A549 (cell line): ENCODE results near the gene CD151. TPM values are rescaled to one million over a fixed set of nuclear protein-coding genes. Genes with fewer than 3 reads are reported as not detected.

Experiments used
- ATAC-seq, 2 experiments: fragments of 200-7000 bp in 1 of 2; fragments of >200 bp in 1 of 2; cut with Nextera tagmentation in 1 of 2; cut with Tn5 transposase in 1 of 2; 3 replicates each; pipeline versions ENCODE4 v1.8.0 to v1.9.1; 2018 to 2020; ENCODE audit warnings: mild to moderate bottlenecking in 1 of 2, moderate library complexity in 1 of 2
- CTCF ChIA-PET: fragments of 300-600 bp; sonication (Branson Sonifier 250); formaldehyde crosslinking; extraction: SDS; loops from one replicate; lab custom pipeline; 2021; ENCODE audit warnings: antibody characterized with exemption, inconsistent platforms; lab: Yijun Ruan, JAX
- POLR2A ChIA-PET: fragments of 350-600 bp; formaldehyde crosslinking; extraction: SDS; loops from one replicate; lab custom pipeline; 2021; ENCODE audit warnings: antibody characterized with exemption, inconsistent platforms; lab: Yijun Ruan, JAX
- DNase-seq, 2 experiments: peaks; one replicate each; pipeline versions ENCODE4 v3.0.0 to v3.0.0-alpha.2; 2011 to 2016; ENCODE audit warnings: low read depth in 1 of 2, low spot score in 1 of 2
- FAIRE-seq: peaks from 2 replicates; lab custom pipeline; 2011; peaks lifted over from hg19 to GRCh38; lab: Jason Lieb, UNC
- H3K27ac ChIP-seq, 2 experiments: fragments of >200 bp; sonication (Bioruptor Twin); formaldehyde crosslinking; 3 replicates each; pipeline ENCODE4 v1.5.1; 2016 to 2017
- H3K4me1 ChIP-seq: fragments of >200 bp; sonication (Bioruptor Twin); formaldehyde crosslinking; 3 replicates; pipeline ENCODE4 v1.6.1; 2016
- H3K4me2 ChIP-seq: fragments of >200 bp; sonication (Bioruptor Twin); formaldehyde crosslinking; 3 replicates; pipeline ENCODE4 v1.6.1; 2016
- H3K4me3 ChIP-seq: fragments of >200 bp; sonication (Bioruptor Twin); formaldehyde crosslinking; 3 replicates; pipeline ENCODE4 v1.5.1; 2016
- H3K9me3 ChIP-seq: fragments of >200 bp; sonication (Bioruptor Twin); formaldehyde crosslinking; 3 replicates; pipeline ENCODE4 v1.6.1; 2016
- BHLHE40 ChIP-seq: IDR thresholded peaks from 2 replicates; pipeline ENCODE4 v1.6.1; 2012; ENCODE audit warnings: low read depth, low read length, inconsistent platforms
- CBX8 ChIP-seq: fragments of 200-600 bp; sonication (generic); IDR thresholded peaks from 2 replicates; pipeline ENCODE4 v1.6.1; 2016
- CEBPB ChIP-seq, 2 experiments: fragments of >200 bp in 1 of 2; sonication (Bioruptor Twin) in 1 of 2; formaldehyde crosslinking in 1 of 2; IDR thresholded peaks; 2 replicates each; pipeline ENCODE4 v1.6.1; 2012 to 2016
- EHF ChIP-seq: fragments of 250-450 bp; sonication (Bioruptor Pico); IDR thresholded peaks from 2 replicates; pipeline ENCODE4 v1.5.0; 2020; ENCODE audit warnings: mild to moderate bottlenecking
- EP300 ChIP-seq, 2 experiments: fragments of >200 bp; sonication (Bioruptor Twin); formaldehyde crosslinking; IDR thresholded peaks; 2 replicates in 1 of 2; 3 replicates in 1 of 2; pipeline ENCODE4 v1.6.1; 2016 to 2017
- ESRRA ChIP-seq: fragments of 150-350 bp; IDR thresholded peaks from 2 replicates; pipeline ENCODE4 v1.6.1; 2014; ENCODE audit warnings: mild to moderate bottlenecking, low read length, borderline replicate concordance
- HOXB13 ChIP-seq: fragments of 250-450 bp; sonication (Bioruptor Pico); IDR thresholded peaks from 2 replicates; pipeline ENCODE4 v1.5.0; 2020; ENCODE audit warnings: low read depth, mild to moderate bottlenecking, moderate library complexity
- HOXB5 ChIP-seq: fragments of 250-450 bp; sonication (Bioruptor Pico); IDR thresholded peaks from 2 replicates; pipeline ENCODE4 v1.5.0; 2020; ENCODE audit warnings: mild to moderate bottlenecking, moderate library complexity
- MYC ChIP-seq: IDR thresholded peaks from 2 replicates; pipeline ENCODE4 v1.6.1; 2012; ENCODE audit warnings: mild to moderate bottlenecking, inconsistent platforms, low read length, improper control_type of control experiment, borderline replicate concordance
- POLR2A ChIP-seq: IDR thresholded peaks from 2 replicates; pipeline ENCODE4 v1.6.1; 2012; ENCODE audit warnings: mild to moderate bottlenecking, low read length
- RARB ChIP-seq: fragments of 250-450 bp; sonication (Bioruptor Pico); IDR thresholded peaks from 2 replicates; pipeline ENCODE4 v1.8.0; 2021; ENCODE audit warnings: mild to moderate bottlenecking, moderate library complexity
- RFX5 ChIP-seq: fragments of 450-650 bp; IDR thresholded peaks from 2 replicates; pipeline ENCODE4 v1.7.1; 2014; ENCODE audit warnings: antibody characterized with exemption, mild to moderate bottlenecking, moderate library complexity
- RNF2 ChIP-seq: fragments of 200-600 bp; sonication (generic); IDR thresholded peaks from 2 replicates; pipeline ENCODE4 v1.6.1; 2016; ENCODE audit warnings: low read depth, mild to moderate bottlenecking, antibody characterized with exemption, moderate library complexity, borderline replicate concordance
- TFCP2L1 ChIP-seq: fragments of 250-450 bp; sonication (Bioruptor Pico); IDR thresholded peaks from 2 replicates; pipeline ENCODE4 v1.5.0; 2021; ENCODE audit warnings: mild to moderate bottlenecking
- ZFP36 ChIP-seq: fragments of 450-650 bp; IDR thresholded peaks from 2 replicates; pipeline ENCODE4 v1.6.1; 2014; ENCODE audit warnings: borderline replicate concordance; ENCODE audit not compliant: partially characterized antibody
- ZNF302 ChIP-seq: fragments of 250-450 bp; sonication (Bioruptor Pico); IDR thresholded peaks from 2 replicates; pipeline ENCODE4 v1.9.0; 2021; ENCODE audit warnings: inconsistent platforms, mild to moderate bottlenecking, moderate library complexity
- WGBS: methylation state at CpG from one replicate; pipeline ENCODE4 v1.1.6; 2017; ENCODE audit errors: missing lambda C conversion rate; 5-methylcytosine and 5-hydroxymethylcytosine counted together
- polyA plus RNA-seq, 4 experiments: library from polyadenylated mRNA; depleted of rRNA in 3 of 4; stranded (reverse); fragments of >200 nt; fragmentation: RNase III in 1 of 4; extraction: RNeasy Plus Mini Kit Qiagen cat#74134 plus additional on column Dnase treatment in 1 of 4; gene quantifications; 2 replicates in 3 of 4; 3 replicates in 1 of 4; pipeline ENCODE4 v1.2.3, GENCODE V29; 2011 to 2017
- TF ChIP-seq, protein P1 (sequence below): fragments of 450-650 bp; IDR thresholded peaks from 2 replicates; pipeline ENCODE4 v1.6.1; 2014; ENCODE audit warnings: antibody characterized with exemption
- TF ChIP-seq, protein P2 (sequence below): fragments of >200 bp; sonication (Bioruptor Twin); formaldehyde crosslinking; IDR thresholded peaks from 3 replicates; pipeline ENCODE4 v1.6.1; 2016
- TF ChIP-seq, protein P3 (sequence below): IDR thresholded peaks from 2 replicates; pipeline ENCODE4 v1.6.1; 2012
- TF ChIP-seq, protein P4 (sequence below): IDR thresholded peaks from 2 replicates; pipeline ENCODE4 v1.6.1; 2012
- TF ChIP-seq, protein P5 (sequence below): fragments of 250-450 bp; sonication (Bioruptor Pico); IDR thresholded peaks from 2 replicates; pipeline ENCODE4 v1.5.0; 2020; ENCODE audit warnings: low read depth, mild to moderate bottlenecking, moderate library complexity

CD151 gene
- polyA plus RNA-seq, 2 of the 4 experiments (the other 2 are of a cell fraction), result 409 to 701 TPM

DNA sequence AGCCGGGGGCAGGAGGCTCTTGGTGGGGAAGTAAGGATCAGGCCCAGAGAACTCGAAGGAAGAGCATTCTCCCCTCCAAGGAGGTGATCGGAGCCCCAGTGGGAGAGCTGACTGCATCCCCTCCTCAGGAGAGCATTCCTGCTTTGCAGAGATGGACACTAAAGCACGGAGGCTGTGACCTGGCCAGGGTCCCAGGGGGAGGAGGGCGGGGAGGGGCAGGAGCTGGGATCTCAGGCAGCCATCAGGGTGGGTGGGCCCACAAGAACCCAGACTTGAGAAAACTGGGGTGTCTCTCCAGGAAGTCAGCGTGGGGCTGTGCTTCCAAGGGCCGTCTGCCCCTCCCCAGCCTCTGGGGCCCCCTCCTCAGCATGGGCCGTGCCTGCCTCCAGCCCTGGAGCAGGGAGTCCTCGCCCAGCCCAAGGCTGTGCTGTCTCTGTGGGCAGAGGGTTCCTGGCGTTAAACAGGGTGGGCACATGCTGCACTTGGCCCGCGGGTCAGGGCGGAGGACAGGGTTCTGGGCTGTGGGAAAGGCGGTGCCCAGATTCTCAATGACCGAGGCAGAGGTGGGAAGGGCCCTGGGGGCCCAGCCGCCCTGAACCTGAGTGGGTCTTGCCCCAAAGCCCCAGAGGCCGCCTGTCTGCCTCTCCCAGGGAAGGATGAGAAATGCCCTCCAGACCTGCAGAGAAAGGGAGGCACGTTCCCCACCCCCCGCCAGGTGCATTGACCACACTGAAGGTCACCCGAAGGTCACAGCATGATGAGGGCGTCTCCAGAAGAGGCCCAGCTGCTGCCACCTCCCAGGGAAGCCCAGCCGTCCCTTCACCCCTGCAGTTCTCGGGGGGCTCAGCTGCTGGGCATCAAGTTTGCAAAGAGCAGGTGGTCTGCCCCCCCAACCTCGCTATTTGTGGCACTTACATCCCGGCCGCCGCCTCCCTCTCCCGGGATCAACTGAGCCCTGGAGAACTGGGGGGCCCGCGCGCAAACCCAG is 43.5 kb upstream of the CD151 start:
- WGBS, result 60% methylated on average over 22 of the region's 31 CpGs
- peak overlapping the region; percentile 37 for H3K4me3 ChIP-seq
- TF ChIP-seq, protein P1, sequence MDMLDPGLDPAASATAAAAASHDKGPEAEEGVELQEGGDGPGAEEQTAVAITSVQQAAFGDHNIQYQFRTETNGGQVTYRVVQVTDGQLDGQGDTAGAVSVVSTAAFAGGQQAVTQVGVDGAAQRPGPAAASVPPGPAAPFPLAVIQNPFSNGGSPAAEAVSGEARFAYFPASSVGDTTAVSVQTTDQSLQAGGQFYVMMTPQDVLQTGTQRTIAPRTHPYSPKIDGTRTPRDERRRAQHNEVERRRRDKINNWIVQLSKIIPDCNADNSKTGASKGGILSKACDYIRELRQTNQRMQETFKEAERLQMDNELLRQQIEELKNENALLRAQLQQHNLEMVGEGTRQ, result no peak
- TF ChIP-seq, protein P2, sequence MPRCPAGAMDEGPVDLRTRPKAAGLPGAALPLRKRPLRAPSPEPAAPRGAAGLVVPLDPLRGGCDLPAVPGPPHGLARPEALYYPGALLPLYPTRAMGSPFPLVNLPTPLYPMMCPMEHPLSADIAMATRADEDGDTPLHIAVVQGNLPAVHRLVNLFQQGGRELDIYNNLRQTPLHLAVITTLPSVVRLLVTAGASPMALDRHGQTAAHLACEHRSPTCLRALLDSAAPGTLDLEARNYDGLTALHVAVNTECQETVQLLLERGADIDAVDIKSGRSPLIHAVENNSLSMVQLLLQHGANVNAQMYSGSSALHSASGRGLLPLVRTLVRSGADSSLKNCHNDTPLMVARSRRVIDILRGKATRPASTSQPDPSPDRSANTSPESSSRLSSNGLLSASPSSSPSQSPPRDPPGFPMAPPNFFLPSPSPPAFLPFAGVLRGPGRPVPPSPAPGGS, result no peak
- TF ChIP-seq HOXB5 (CRISPR knock-in tag) (no peak), ESRRA (peak; percentile 85), RARB (CRISPR knock-in tag) (no peak)
- TF ChIP-seq, protein P3, sequence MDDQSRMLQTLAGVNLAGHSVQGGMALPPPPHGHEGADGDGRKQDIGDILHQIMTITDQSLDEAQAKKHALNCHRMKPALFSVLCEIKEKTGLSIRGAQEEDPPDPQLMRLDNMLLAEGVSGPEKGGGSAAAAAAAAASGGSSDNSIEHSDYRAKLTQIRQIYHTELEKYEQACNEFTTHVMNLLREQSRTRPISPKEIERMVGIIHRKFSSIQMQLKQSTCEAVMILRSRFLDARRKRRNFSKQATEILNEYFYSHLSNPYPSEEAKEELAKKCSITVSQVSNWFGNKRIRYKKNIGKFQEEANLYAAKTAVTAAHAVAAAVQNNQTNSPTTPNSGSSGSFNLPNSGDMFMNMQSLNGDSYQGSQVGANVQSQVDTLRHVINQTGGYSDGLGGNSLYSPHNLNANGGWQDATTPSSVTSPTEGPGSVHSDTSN, result peak; percentile 44; the same call in 1 of the 2 replicates
- TF ChIP-seq, protein P4, sequence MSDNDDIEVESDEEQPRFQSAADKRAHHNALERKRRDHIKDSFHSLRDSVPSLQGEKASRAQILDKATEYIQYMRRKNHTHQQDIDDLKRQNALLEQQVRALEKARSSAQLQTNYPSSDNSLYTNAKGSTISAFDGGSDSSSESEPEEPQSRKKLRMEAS, result 0 out of 2 replicates have a peak, but pooled peaks have one; percentile 20

DNA sequence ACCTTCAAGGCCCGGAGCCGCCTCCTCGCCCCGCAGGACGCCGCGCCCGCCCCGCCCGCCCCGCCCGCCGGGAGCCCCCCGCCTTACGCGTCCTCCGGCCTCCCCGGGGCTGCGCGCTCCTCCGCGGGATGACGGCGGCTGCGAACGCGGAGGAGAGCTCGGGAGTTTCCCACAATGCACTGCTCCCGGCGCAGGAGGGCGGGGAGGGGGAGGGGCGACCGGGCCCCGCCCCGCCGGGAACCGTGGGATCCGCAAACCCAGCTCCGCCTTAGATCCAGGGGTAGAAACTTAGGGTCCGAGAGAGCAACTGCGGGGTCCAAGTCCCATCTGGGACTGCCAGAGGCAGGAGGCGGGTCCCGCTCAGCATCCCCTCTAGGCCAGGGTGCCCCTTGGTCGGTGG is 42.8 kb upstream of the CD151 start, which contains the start of gene CEND1:
Gene CEND1 (minus strand): TSS at position 148 of the 400 bp plus-strand sequence. CDS start 1,514 bp downstream, outside the sequence.
- FAIRE-seq (no peak), ATAC-seq (peak in 1 of 2 experiments; percentile 27; a peak in 3 of 6 replicates), DNase-seq (peak; percentile 44 to 57)
- peak within 1 kb of the TSS; percentile 37 for H3K4me3 ChIP-seq
- 26% methylated on average over 11 of the region's 44 CpGs for WGBS
- peaks cover 29% of the 10 kb centered on the region for H3K4me1 ChIP-seq
- ChIA-PET POLR2A (interaction anchor here (1.1 to 2.1 kb wide), 4 partner anchors 11 to 29 kb away, joined by 3 to 9 read pairs (median 4); partner anchors contain the start of gene RPLP2), CTCF (interaction anchor here (0.6 to 1.6 kb wide), 5 partner anchors 9 to 17 kb away, joined by 3 to 4 read pairs (median 4); no protein-coding TSS in a partner anchor)
- H3K4me2 ChIP-seq, result peak within 1 kb of the TSS; percentile 77
- peak within 1 kb of the TSS in 1 of 2 experiments; percentile 72; a peak in 3 of 6 replicates for H3K27ac ChIP-seq
- H3K9me3 ChIP-seq, result no peaks in the 10 kb centered on the region
- TF ChIP-seq RARB (CRISPR knock-in tag) (no peak), CBX8 (no peak), EHF (CRISPR knock-in tag) (no peak), RFX5 (no peak), RNF2 (no peak), HOXB13 (CRISPR knock-in tag) (no peak), POLR2A (no peak), EP300 (IDR thresholded peaks at IDR 0.05) (no peak), CEBPB (IDR thresholded peaks at IDR 0.05) (no peak), ZFP36 (no peak), TFCP2L1 (CRISPR knock-in tag) (no peak), MYC (no peak), ZNF302 (CRISPR knock-in tag) (no peak), BHLHE40 (no peak), ESRRA (no peak)
- TF ChIP-seq, protein P2, result no peak
- TF ChIP-seq, protein P5, sequence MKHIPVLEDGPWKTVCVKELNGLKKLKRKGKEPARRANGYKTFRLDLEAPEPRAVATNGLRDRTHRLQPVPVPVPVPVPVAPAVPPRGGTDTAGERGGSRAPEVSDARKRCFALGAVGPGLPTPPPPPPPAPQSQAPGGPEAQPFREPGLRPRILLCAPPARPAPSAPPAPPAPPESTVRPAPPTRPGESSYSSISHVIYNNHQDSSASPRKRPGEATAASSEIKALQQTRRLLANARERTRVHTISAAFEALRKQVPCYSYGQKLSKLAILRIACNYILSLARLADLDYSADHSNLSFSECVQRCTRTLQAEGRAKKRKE (CRISPR knock-in tag), result no peak
- TF ChIP-seq, all 56 proteins: peak for 0

More for the DNA sequence above, 43.5 kb upstream of the CD151 start:
- FAIRE-seq (no peak), ATAC-seq (no peak), DNase-seq (no peak)
- Histone ChIP-seq H3K4me2 (peak overlapping the region; percentile 77), H3K9me3 (no peaks in the 10 kb centered on the region), H3K4me1 (peaks cover 23% of the 10 kb centered on the region), H3K27ac (peak overlapping the region in 1 of 2 experiments; percentile 72; a peak in 3 of 6 replicates)
- ChIA-PET POLR2A (interaction anchor here (1.1 to 2.1 kb wide), 4 partner anchors 10 to 30 kb away, joined by 3 to 9 read pairs (median 4); partner anchors contain the start of gene RPLP2), CTCF (interaction anchor here (0.7 to 1.6 kb wide), 4 partner anchors 10 to 19 kb away, joined by 3 to 4 read pairs (median 3); no protein-coding TSS in a partner anchor)
